Mucosa of gallbladder (tissue), 1 donor: ENCODE data around the gene ADTRP. TPM values are rescaled to one million over a fixed set of nuclear protein-coding genes. Genes with fewer than 3 reads are reported as not detected.
A peak's percentile ranks its signal among the peaks of the same experiment; 100 is the strongest.

Experiments
- DNase-seq: peaks from one replicate; pipeline ENCODE4 v3.0.0-alpha.2; 2020; ENCODE audit warnings: low spot score
- total RNA-seq: library from RNA; stranded (reverse); gene quantifications from one replicate; pipeline ENCODE4 v1.2.1, GENCODE V29; 2021
- donor health status: DM: no; HTN: no; CAD: no.

The ADTRP gene
- total RNA-seq, 1 donor from 2014 or later = 0.69 TPM

DNA sequence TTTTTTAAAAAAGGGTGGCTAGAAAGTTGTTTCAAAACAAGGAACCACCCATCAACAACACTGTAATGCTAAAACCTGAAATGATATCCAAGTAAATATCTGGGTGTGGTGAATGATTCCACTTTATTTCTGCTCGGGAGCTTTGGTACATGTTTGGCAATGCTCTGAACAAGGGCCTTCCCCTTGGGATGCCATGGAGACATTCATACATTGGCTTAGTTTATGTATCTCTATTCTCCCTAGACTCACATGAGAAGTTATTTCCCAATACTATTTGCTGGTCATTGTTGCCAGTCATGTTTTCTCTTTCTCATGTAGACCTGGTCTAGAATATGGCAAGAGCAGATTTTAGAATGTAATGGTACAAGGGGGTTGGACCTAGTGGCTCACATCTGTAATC lies 22.9 kb downstream of the ADTRP start:
- no peak for DNase-seq

DNA sequence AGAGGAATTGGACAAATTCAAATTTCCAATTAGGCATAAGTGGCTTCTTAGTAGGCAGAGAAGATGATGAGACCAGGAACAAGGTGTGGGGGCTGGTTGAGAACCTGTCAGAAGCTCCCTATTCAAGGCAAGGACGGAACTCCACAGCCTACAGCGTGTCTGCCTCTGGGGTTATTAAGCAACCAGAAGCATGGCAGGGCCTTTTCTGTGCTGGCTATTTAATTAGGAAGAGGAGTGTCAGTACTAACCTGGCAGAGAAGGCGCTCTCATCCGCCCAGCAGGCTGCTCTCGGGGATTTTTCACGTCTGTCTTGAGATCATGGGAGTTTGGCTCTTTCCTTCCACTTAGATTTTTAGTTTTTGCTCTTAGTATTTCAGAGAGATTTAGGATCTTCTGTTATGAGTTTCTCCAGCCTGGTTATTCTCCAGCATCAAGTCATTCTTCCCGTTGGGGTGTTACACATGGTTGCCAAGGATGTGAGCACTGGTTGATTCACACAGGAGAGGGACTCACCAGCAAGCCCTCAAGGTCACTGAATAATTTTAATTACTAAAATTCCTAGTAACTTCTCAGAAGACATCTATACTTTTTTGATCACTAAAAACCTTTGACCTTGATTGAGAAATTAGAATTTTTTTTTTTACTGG lies 23.9 kb downstream of the ADTRP start:
- no peak for DNase-seq

DNA sequence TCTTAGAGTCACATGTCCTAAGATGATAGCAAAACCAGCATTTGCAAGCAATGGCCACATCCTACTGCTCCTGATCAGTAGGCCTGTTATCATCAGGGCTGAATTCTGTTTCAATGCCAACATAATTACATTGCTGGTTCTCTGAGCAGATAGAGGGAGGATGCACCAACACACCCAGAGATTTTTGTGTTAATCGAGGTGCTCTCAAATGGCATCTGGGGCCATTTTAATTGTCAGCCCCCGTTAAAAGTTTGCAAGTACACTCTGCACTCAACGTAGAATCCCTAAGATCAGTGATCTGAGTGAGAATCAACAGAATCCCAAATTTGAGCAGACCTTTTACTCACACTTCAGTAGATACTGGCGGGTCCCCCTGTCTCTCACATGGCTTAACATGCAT lies 24.8 kb downstream of the ADTRP start:
- no peak for DNase-seq

DNA sequence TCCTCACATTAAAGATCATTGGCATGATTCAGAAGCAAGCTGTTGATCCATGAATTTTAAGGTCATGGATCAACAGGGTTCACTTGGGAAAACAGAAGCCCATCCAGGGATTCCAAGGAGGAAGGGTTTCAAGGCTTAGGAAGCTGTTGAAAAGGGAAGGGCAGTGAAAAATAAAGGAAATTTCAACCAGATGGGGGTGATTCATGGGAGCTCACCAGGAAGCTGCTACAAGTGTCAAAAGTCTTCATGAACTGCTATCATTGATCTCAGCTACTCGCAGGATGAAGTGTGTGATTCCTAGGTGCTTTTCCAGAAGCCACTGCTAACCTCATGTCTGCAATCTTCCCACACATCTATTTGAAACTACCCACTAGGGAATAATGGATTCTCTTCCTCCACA lies 26.2 kb downstream of the ADTRP start:
- DNase-seq = no peak

DNA sequence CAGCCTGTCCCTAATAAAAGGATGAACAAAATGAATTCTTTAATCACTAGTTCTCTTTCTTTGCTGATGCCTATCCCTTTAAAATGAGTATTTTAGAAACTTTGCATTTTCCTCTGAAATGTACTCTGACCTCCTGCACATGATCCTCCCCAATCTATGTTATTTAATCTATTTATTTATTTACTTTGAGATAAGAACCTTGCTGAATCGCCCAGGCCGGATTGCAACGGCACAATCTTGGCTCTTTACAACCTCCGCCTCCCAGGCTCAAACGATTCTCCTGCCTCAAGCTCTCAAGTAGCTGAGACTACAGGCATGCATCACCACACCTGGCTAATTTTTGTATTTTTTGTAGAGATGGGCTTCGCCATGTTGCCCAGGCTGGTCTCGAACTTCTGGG lies 27.9 kb downstream of the ADTRP start:
- no peak for DNase-seq

DNA sequence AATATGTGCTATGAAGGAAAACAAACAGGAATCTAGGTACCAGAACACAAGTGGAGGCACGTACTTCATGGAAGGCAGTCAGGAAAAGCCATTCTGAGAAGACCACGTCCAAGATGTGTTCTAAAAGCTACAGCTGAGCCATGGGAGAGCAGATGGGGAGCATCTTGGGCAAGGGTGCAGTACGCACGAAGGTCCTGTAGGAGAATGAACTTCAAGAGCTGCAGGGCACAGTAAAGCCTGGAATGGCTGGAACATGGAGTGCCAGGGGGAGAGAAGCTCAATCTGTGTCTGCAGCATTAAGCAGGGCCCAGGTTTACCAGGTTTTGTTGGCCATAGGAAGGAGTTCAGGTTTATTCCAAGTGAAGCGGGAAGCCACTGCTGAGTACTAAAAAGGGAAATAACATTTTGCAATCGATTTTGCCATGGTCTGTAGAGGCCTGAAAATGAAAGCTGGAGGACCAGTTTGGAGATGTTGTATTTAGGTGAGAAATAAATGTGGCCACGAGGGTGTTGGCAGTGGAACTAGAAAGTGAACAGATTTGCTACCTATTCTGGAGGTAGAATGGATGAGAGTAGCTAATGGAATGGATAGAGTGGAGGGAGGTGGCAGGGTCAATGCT lies 29.9 kb downstream of the ADTRP start:
- no peak for DNase-seq

DNA sequence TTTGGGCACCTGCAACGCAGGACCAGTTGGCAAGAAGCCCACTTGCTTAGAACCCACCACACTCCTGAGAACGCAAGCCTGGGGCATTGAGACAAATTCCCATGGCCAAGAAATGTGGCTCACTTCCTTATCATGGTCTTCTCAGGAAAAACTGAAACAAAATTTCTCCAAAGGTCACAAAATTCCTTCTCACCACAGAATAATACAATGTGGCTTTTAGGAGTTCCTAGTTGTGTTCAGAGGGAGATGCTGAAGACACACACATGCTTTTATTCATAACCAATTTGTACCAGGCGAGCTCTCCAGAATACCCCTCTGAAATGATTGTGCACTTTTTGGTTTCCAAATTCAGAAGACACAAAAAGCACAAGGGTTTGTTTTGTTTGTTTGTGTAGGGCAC lies 31.6 kb downstream of the ADTRP start:
- DNase-seq = no peak

DNA sequence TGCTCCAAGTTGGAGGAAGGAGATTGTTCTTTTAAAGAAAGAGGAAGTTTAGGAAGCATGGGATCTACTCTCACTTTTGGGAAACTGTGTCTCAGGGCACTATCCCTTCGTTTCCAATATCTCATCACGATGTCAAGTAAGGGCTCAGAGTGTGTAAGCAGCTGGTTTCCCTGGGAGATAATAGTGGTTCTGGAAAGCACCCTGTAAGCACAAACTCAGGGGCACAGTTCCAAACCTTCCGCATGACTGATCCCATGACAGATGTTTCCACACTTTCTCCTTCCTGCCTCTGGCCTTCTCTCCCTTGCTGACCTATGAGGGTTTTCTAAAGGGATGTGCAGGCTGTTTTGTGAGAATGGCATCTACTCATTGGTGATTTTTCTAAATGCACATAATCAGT lies 33.9 kb downstream of the ADTRP start:
- DNase-seq = peak; percentile 74

DNA sequence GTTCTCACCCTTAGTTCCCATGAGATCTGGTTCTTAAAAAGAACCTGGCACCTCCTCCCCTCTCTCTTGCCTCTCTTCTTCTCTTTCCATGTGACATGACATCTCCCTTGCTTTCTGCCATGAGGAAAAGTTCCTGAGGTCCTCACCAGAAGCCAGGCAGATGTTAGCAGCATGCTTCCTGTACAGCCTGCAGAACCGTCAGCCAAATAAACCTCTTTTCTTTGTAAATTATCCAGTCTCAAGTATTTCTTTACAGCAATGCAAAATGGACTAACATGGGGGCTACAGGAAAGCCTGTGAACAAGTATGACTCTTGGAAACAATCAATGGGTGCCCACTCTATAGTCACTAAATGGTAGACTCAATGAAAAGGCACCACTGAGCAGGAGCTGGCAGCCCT lies 34.5 kb downstream of the ADTRP start:
- DNase-seq = no peak

DNA sequence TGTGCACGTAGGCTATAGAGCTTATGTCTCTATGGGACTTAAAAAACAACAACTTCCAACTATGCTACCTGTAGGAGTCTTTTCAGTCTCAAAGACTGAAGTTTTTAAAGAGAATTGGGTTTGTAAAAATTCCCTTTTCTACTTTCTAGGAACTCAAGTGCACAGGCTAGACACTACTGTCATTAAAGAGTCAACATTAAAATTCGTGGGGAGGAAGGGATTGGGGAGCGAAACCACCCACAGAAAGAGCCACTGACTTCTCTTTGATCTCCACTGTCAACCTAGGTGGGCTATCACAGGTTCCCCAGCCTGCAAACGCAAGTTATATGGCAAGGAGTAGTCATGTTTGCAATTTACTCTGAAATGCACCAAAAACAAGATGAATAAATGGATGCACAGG lies 37.7 kb downstream of the ADTRP start:
- no peak for DNase-seq

DNA sequence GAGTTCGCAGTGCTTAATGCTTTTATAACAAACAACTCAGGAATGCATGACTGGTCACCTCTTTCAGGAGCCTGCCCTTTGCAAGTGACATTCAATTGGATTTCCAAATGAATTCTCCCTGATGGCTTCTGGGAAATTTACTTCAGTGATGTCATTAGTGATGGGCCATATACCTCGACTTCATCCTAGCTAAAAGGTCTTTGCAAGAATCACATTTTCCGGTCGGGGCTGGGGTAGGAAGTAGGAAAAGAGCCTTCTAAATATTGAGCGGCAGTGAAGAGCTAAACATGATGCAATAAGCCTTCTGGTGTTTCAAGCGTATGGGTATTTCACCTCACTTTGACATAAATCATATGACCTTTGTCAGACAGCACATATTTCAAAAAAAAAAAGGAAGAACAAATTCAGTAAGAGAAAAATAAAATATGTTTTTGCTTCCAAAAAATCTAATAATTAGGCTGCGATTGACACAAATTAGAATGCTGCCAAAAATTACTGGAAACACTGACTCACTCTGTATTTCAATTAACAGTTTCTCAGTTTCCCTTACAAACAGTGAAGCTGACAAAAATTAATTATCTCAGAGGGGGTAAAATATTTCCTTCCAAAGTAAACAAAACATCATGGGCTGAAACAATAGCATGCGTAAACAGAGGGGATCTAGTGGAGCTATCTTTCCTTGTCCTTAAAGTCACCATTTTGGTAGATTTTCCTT lies 39.8 kb downstream of the ADTRP start:
- DNase-seq = no peak

DNA sequence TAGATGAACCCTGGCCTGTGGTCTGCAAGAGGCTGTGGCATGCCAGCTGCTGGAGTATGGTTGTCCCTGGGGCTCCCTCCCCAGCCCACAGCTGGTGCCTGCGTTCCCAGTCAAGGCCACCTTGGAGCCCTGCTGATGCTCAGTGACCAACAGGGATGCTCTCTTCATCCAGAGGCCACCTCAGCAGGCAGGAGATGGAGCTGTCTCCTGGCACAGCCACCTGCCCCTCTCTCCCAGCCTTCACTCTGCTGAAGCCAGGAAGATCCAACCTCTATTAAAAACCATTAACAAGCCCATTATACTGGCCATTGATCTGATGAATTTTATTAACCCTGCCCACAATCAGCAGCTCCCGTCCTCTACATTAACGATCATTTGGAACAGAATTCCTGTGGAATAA lies 40.4 kb downstream of the ADTRP start:
- DNase-seq = no peak

DNA sequence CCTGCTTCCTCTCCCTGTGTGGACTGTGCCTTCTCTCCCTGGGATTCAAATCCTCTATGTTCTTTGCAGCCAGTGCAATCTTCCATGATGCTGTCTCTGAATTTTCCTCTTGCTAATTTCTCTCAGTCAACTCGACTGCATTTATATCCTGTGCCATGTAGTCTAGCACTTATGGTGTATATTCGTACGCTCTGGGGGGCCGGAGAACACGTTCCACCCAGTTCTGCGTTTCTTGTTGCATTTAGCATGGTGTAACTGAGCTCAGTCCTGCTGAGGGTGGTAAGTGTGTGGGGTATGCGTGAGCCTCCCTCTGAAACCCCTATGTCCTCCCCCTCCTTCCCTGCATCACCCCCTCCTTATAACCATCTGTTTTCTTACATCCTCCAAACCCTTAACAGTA lies 42.0 kb downstream of the ADTRP start:
- no peak for DNase-seq

DNA sequence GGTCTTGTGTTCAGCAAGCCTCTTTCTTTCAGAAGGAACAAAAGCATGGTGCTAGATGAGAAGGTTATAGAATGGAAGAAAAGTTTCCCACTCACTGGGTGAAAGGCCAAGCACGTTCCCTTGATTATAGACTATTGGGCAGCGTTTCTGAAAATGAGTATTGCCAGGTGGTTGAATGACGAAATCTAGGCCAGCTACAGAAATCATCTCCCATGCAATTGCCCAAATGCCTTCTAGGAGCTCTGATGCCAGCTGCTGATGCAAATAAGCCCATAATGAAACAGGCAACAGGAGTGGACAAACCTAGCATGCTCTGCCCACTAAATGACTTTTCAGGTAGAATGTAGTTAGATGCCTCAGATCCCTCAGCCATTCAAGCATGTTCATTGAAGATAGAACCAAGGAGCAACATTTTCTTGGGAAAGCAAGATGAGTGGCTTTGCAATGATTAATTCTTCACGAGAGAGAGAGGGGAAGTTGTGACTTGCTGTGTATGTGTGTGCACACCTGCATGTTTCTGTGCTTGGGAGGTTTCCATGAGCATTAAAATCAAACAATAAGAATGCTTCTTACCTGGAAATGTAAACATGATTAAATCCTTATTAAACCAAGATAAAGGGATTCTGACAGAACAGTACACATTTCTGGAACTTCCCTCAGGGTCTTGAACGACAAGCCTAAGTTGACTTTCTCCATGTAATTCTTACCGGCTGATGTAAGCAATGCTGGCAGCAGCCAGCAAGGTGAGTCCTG lies 43.6 kb downstream of the ADTRP start:
- DNase-seq = no peak

DNA sequence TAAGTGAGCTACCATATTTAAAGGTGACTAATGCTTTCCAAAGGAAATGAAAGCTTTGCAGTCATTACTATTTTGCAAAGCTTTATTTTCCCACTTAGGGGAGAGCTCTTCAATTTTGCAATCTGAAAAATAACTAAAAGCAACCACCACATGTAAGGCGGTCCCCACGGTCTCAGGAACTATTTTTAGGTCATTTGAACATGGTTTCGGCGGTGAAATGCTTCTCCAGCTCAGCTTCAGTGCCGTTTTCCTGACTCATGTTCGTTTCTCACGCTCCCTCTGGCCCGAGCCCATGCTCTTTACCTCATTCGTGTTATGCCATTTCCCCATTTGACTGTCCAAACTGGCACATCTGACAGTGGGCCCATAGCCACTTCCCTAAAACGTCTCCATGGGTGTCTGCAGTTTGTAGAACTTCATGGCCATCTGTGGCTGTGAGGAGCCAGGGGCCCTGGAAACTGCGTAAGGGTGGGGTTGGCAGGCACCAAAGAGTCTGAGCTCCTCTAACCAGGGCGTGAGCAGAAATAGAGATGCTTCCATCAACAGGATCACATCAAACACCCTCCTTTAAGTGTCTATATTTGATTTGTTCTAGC lies 46.5 kb downstream of the ADTRP start:
- DNase-seq = peak; percentile 62

DNA sequence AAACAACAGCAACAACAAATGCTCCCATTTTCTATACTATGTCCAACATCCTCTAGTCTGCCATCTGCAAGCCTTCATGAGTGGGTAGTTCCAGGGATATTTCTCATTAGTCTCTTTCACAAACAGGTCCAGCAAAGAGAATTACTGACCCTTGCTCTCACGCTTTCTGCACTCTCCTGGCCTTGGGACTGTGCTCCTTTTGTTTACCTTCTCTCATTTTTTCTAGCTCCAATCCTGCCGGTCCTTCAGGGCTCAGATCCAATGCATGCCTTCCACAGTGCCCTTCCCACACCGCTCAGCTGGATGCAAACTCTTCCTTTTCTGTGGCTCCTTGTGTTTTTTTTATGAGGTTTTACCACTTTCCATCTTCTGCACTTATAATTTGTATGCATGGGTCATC lies 47.2 kb downstream of the ADTRP start:
- DNase-seq = peak; percentile 40

DNA sequence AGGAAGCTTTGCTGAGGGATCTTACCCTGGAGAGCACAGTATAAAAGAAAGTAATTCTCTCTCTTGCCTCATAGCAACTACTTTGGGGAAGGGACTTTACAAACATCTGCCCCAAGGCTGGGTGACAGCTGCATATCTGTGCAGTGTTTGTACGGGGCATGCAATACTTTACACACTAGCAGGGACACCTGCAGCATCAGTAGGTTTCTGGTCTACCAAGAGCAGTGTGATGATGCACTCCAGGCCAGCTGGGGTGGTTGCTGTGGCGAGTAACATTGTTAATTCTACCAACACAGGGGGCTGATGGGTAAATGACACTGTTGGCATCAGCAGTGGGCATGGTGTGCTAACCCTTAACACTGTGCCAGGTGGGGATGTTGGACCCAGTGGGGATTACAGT lies 48.0 kb downstream of the ADTRP start:
- no peak for DNase-seq

DNA sequence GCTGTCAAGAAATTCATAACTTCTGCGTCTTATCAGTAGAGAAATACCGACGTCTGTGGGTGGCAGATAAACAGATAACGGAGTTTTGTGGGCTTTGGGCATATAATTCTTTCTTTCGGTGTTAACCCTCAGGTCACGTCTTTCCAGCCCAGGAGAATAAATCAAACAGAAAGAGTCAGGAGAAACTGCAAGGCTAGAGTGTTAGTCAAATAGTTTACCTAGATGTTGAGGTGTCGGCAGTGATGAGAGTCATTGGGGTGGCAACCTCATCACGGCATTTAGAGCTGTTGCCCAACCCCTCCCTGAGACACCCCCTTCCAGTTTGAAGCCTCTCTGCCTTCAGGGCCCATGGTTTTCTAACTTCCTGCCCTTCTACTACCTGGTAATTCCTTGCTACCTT lies 49.5 kb downstream of the ADTRP start:
- no peak for DNase-seq

DNA sequence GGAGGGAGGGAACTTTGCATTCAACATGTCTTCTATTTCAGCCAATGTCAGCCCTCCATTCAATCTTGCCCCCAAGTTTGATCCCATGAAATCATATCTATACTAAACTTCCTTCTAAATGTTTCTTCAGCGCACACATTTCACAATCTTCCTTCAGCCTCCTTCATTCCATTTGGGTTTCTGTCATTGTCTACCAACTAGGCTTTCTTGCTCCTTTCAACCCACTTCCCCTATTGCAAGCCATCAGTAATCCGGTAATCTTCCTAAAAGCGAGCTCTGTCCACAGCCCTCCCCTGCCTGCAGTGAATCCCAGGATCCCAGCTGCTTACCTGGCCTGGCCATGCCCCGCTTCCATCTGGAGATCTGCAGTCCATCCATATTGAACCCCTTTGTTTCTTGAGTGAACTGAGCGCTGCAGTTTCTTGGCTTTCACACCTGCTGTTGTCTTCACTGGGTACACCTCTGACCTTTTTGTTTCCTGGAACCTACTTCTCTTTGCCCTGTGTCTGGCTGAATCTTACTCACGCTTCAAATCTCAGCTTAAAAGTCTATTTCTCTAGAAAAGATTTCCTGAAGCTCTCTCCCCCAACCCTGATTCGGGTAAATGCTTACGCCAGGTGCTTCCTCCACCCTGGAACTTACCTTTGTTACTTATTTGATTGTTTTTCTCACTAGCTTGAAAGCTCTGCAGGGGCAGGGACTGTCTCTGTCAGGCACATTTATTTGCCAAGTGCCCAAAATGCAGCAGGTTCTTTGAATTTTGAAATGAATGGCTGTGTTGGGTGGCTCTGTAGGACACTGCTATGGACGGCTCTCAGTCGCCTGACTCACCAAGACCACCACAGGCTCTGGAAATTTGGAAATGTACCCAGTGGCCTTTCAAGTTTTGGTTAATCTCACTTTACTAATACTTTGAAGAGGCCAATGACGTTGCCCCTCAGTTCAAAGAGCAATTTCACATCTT lies 50.3 kb downstream of the ADTRP start:
- no peak for DNase-seq

DNA sequence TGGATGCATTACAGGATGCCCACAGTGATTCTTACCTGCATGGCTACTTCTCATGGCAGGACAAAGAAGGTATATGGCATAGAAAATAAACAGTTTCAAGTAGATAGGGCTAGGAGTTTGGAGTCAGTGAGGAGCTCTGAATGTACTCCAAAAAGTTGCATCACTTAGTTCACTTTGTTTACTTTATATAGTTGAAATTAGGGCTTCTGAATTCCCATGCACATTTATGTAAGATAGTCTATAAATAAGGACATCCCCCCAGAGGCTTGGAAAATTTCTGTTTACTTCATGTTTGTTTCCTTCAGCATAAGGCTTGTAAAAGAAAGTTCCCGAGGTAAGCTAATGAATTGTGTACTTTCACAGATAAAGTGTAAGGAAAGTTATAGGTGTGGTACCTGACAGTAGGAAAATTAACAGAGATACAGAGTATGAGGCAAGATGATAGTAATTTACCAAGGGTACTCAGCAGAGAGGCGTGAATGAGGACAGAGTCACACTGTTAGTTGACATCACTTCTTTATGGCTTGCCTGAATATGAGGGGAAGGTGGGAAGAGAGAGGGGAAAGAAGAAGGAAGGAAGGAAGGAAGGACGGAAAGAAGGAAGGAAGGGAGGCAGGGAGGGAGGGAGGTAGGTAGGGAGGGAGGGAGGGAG lies 51.1 kb downstream of the ADTRP start:
- DNase-seq = no peak

DNA sequence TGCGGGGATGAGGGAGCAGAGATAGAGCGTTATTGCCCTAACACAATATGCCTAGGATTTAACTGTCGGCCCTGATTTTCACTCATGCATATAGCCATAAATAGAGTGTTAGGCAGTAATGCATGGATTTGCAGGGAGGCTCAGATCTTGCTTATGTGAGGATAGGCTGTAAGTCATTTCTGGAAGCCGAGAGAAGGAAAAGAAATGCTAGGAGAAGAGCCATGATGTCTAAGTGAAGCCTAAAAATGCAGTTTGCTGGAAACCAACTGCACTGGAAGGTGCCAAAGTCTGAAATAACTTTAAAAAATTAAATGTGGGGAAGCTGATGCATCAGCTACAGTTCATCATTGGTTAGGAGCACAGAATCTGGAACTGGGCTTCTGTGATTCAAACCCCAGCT lies 54.3 kb downstream of the ADTRP start:
- DNase-seq = no peak
